Breast epithelium (tissue), 4 donors: Measurements from ENCODE around the gene TMEM171. TPM values are rescaled to one million over a fixed set of nuclear protein-coding genes. Genes with fewer than 3 reads are reported as not detected.

Experiments
- DNase-seq, 2 donors: peaks; one replicate each; pipeline ENCODE4 v3.0.0-alpha.2; 2019; ENCODE audit warnings: low spot score in 2 of 2
- H3K27ac ChIP-seq, 2 donors: fragments of 200-600 bp; sonication (generic) in 1 of 2; one replicate each; pipeline ENCODE4 v1.5.1; 2016 to 2019; ENCODE audit warnings: mild to moderate bottlenecking in 1 of 2
- H3K27me3 ChIP-seq, 2 donors: fragments of 200-600 bp; sonication (generic) in 1 of 2; one replicate each; pipeline versions ENCODE4 v1.5.1 to v1.6.0; 2017 to 2019; ENCODE audit warnings: control low read depth in 1 of 2, mild to moderate bottlenecking in 1 of 2
- H3K36me3 ChIP-seq: fragments of 200-600 bp; one replicate; pipeline ENCODE4 v1.5.1; 2019
- H3K4me1 ChIP-seq, 2 donors: fragments of 200-600 bp; sonication (generic); one replicate each; pipeline ENCODE4 v1.5.1; 2016 to 2019; ENCODE audit warnings: control low read depth in 1 of 2
- H3K4me3 ChIP-seq, 3 donors: fragments of 200-600 bp; sonication (generic); 1 replicate in 2 of 3; 2 replicates in 1 of 3; pipeline ENCODE4 v1.5.1; 2016 to 2019; ENCODE audit warnings: mild to moderate bottlenecking in 3 of 3, moderate library complexity in 2 of 3
- H3K9me3 ChIP-seq, 2 donors: fragments of 200-600 bp; sonication (generic) in 1 of 2; one replicate each; pipeline ENCODE4 v1.5.1; 2016 to 2019; ENCODE audit warnings: control low read depth in 1 of 2
- CTCF ChIP-seq, 3 donors: fragments of 450-650 bp; IDR thresholded peaks; one replicate each; pipeline ENCODE4 v1.5.1; 2016 to 2017; ENCODE audit warnings: antibody characterized with exemption in 3 of 3, mild to moderate bottlenecking in 3 of 3, moderate library complexity in 3 of 3
- POLR2A ChIP-seq: fragments of 450-650 bp; IDR thresholded peaks from one replicate; pipeline ENCODE4 v1.6.1; 2016; ENCODE audit warnings: antibody characterized with exemption, mild to moderate bottlenecking, moderate library complexity
- POLR2AphosphoS5 ChIP-seq, 3 donors: sonication (generic); formaldehyde crosslinking; IDR thresholded peaks; one replicate each; pipeline ENCODE4 v1.6.1; 2017; ENCODE audit warnings: antibody characterized with exemption in 3 of 3
- intact Hi-C: fragments of 100-400 bp; cut with DNase I; formaldehyde crosslinking; loops from one replicate; pipeline ENCODE4 v1.15.1; 2023; ENCODE audit warnings: low total_unique reads
- total RNA-seq, 3 donors: library from RNA; depleted of rRNA; stranded (reverse); fragments of >200 nt; gene quantifications; one replicate each; pipeline ENCODE4 v1.1.0, GENCODE V29; 2016

The TMEM171 gene
- total RNA-seq, 3 donors from 2014 or later = 0.64 TPM; not detected in 2

DNA sequence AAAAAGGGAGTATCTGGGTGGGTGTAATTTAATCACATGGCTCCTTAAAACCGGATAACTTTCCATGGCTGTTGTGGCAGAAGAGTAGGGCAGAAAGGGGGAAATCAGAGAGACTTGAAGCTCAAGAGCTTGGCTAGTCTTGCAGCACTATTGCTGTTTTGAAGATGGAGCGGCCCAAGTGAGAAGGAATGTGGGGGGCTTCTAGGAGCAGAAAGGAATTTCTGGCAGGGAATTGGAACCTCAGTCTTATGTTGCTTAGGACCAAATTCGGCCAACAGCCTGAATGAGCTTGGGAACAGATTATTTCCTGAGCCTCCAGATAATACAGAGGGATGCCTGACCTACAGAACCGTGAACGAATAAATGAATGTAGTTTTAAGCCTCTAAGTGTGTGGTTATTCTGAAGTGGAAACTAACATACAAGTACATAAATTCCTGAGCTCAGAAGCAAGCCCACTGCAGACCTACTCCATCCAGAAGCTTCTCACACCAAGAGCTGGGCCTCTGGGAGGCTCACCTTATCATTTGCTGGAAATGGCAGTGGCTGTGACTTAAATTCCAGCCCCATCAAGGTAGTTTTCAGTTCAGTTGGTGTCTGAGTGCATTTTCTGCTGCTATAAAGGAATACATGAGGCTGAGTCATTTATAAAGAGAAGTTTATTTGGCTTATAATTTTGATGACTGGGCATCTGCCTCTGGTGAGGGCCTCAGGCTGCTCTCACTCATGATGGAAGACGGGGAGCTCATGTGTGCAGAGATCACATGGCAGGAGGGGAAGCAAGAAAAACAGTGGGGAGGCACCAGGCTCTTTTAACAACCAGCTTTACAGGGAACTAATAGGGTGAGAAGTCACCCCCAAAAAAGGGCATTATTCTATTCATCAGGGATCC is 37.3 kb downstream of the TMEM171 start:
- H3K4me1 ChIP-seq = no peaks in the 10 kb centered on the region
- intact Hi-C loops = no loop called here

GRCh38 chr5:73158313-73158712 is 37.9 kb downstream of the TMEM171 start:
- Histone ChIP-seq H3K4me1 (no peaks in the 10 kb centered on the region), H3K27me3 (no peaks in the 10 kb centered on the region), H3K27ac (no peak overlapping the region)

More for the DNA sequence above, 37.3 kb downstream of the TMEM171 start:
- Histone ChIP-seq H3K27me3 (no peaks in the 10 kb centered on the region), H3K4me3 (no peak overlapping the region), H3K9me3 (no peaks in the 10 kb centered on the region), H3K36me3 (no peaks in the 10 kb centered on the region), H3K27ac (no peak overlapping the region)
- TF ChIP-seq POLR2AphosphoS5 (IDR thresholded peaks at IDR 0.05) (no peak), CTCF (IDR thresholded peaks at IDR 0.05) (no peak), POLR2A (no peak)
- no peak for DNase-seq

GRCh38 chr5:73160239-73160671 is 39.9 kb downstream of the TMEM171 start:
- Histone ChIP-seq H3K4me1 (no peaks in the 10 kb centered on the region), H3K27ac (no peak overlapping the region), H3K27me3 (no peaks in the 10 kb centered on the region), H3K36me3 (no peaks in the 10 kb centered on the region), H3K4me3 (no peak overlapping the region), H3K9me3 (no peaks in the 10 kb centered on the region)
- intact Hi-C loops = no loop called here
- no peak for DNase-seq
- TF ChIP-seq CTCF (IDR thresholded peaks at IDR 0.05) (no peak), POLR2AphosphoS5 (IDR thresholded peaks at IDR 0.05) (no peak), POLR2A (no peak)

More at GRCh38 chr5:73158313-73158712, 37.9 kb downstream of the TMEM171 start:
- Histone ChIP-seq H3K36me3 (no peaks in the 10 kb centered on the region), H3K4me3 (no peak overlapping the region), H3K9me3 (no peaks in the 10 kb centered on the region)
- TF ChIP-seq CTCF (IDR thresholded peaks at IDR 0.05) (no peak), POLR2A (no peak), POLR2AphosphoS5 (IDR thresholded peaks at IDR 0.05) (no peak)
- intact Hi-C loops = no loop called here
- no peak for DNase-seq

DNA sequence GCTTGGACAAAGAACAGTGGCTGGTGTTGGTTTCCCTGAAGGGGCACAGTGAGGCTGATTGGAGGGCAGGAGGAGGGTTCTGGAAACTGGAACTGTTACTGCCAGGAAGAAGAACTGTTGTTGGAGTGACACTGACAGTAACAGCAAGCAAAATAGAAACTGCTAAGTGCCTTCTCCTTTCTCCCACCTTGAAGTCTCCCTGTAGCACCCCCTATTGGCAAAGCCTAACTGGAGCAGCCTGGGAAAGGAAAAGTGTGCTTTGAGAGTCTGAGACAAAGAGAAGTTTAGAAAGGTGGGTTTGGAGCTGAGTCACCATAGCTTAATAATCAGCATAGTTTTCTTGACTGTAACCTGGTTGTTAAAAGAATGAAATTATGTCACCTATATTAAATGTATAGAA is 50.1 kb downstream of the TMEM171 start:
- TF ChIP-seq POLR2AphosphoS5 (IDR thresholded peaks at IDR 0.05) = no peak
- Histone ChIP-seq H3K4me1 (no peaks in the 10 kb centered on the region), H3K4me3 (no peak overlapping the region), H3K9me3 (no peaks in the 10 kb centered on the region), H3K36me3 (no peaks in the 10 kb centered on the region), H3K27me3 (no peaks in the 10 kb centered on the region), H3K27ac (no peak overlapping the region)
- no peak for DNase-seq
- intact Hi-C loops = no loop called here

DNA sequence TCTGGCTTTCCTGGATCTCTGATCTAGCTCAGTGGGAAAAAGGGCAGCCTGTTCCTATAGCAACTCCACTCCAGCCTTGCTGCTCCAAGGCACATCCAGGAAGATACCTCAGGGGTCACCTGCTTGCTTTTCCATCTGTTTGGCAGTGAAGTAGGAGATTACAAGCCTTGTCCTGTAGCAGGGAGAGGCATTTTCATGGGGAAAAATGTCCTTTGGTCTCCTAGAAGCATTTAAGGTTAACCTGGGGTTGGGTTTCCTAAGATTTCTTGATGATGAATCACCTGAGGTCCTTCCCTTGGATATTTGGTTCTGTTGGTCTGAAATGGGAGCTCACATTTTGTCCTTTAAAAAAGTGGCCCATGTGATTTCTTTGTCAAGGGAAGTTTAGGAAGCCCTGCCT is 51.1 kb downstream of the TMEM171 start:
- no peak for DNase-seq
- H3K9me3 ChIP-seq = no peaks in the 10 kb centered on the region
- no peaks in the 10 kb centered on the region for H3K36me3 ChIP-seq
- H3K27me3 ChIP-seq = no peaks in the 10 kb centered on the region
- H3K4me1 ChIP-seq = no peaks in the 10 kb centered on the region
- TF ChIP-seq POLR2A (no peak), POLR2AphosphoS5 (IDR thresholded peaks at IDR 0.05) (no peak), CTCF (IDR thresholded peaks at IDR 0.05) (no peak)
- no peak overlapping the region for H3K27ac ChIP-seq
- intact Hi-C loops = no loop called here
- H3K4me3 ChIP-seq = no peak overlapping the region
